ENCODE results near the gene MSH4.
"Not testable (repeated sequence)": the region's sequence is repeated elsewhere in the genome, so short reads cannot be mapped to it uniquely, and the experiment has no call there.

Gene MSH4

DNA sequence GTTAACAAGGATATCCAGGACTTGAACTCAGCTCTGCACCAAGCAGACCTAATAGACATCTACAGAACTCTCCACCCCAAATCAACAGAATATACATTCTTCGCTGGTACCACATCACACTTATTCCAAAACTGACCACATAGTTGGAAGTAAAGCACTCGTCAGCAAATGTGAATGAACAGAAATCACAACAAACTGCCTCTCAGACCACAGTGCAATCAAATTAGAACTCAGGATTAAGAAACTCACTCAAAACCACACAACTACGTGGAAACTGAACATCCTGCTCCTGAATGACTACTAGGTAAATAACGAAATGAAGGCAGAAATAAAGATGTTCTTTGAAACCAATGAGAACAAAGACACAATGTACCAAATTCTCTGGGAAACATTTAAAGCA lies 16.5 kb upstream of the MSH4 start:
- not testable (repeated sequence) for H3K36me3 ChIP-seq (ENCODE audit: control insufficient read depth in 2 of 2, insufficient read depth in 2 of 2, low read length in 2 of 2); H3K4me1 ChIP-seq (ENCODE audit: control insufficient read depth in 2 of 2, insufficient read depth in 2 of 2, low read length in 2 of 2); H3K9ac ChIP-seq (ENCODE audit: low read depth in 1 of 2, low read length in 2 of 2); H3K9me3 ChIP-seq (ENCODE audit: control insufficient read depth in 2 of 2, low read length in 2 of 2); H3K4me3 ChIP-seq (ENCODE audit: low read length in 2 of 2); H3K27ac ChIP-seq (ENCODE audit: low read depth in 2 of 2, low read length in 2 of 2); H3K27me3 ChIP-seq (ENCODE audit: control insufficient read depth in 2 of 2, insufficient read depth in 2 of 2, low read length in 2 of 2)

- H3K9me3 ChIP-seq (ENCODE audit: control insufficient read depth in 2 of 2, low read length in 2 of 2); H3K27ac ChIP-seq (ENCODE audit: low read depth in 2 of 2, low read length in 2 of 2); H3K9ac ChIP-seq (ENCODE audit: low read depth in 1 of 2, low read length in 2 of 2); H3K4me3 ChIP-seq (ENCODE audit: low read length in 2 of 2); H3K36me3 ChIP-seq (ENCODE audit: control insufficient read depth in 2 of 2, insufficient read depth in 2 of 2, low read length in 2 of 2); H3K27me3 ChIP-seq (ENCODE audit: control insufficient read depth in 2 of 2, insufficient read depth in 2 of 2, low read length in 2 of 2): not testable (repeated sequence)
- H3K4me1 ChIP-seq (ENCODE audit: control insufficient read depth in 2 of 2, insufficient read depth in 2 of 2, low read length in 2 of 2): peaks cover 13 to 22% of the 10 kb centered on the region in 2 donors
Measured at GRCh38 chr1:75783920-75784319, 12.8 kb upstream of the MSH4 start.

GRCh38 chr1:75785320-75785982 lies 11.2 kb upstream of the MSH4 start:
- Histone ChIP-seq H3K9ac (ENCODE audit: low read depth in 1 of 2, low read length in 2 of 2) (peak overlapping the region; percentile 81 to 98), H3K4me3 (ENCODE audit: low read length in 2 of 2) (peak overlapping the region; percentile 78 to 100), H3K9me3 (ENCODE audit: control insufficient read depth in 2 of 2, low read length in 2 of 2) (no peaks in the 10 kb centered on the region), H3K4me1 (ENCODE audit: control insufficient read depth in 2 of 2, insufficient read depth in 2 of 2, low read length in 2 of 2) (peaks cover 22 to 28% of the 10 kb centered on the region in 2 donors), H3K27ac (ENCODE audit: low read depth in 2 of 2, low read length in 2 of 2) (peak overlapping the region; percentile 84 to 89), H3K27me3 (ENCODE audit: control insufficient read depth in 2 of 2, insufficient read depth in 2 of 2, low read length in 2 of 2) (no peaks in the 10 kb centered on the region), H3K36me3 (ENCODE audit: control insufficient read depth in 2 of 2, insufficient read depth in 2 of 2, low read length in 2 of 2) (peaks cover 5 to 14% of the 10 kb centered on the region in 2 donors)

DNA sequence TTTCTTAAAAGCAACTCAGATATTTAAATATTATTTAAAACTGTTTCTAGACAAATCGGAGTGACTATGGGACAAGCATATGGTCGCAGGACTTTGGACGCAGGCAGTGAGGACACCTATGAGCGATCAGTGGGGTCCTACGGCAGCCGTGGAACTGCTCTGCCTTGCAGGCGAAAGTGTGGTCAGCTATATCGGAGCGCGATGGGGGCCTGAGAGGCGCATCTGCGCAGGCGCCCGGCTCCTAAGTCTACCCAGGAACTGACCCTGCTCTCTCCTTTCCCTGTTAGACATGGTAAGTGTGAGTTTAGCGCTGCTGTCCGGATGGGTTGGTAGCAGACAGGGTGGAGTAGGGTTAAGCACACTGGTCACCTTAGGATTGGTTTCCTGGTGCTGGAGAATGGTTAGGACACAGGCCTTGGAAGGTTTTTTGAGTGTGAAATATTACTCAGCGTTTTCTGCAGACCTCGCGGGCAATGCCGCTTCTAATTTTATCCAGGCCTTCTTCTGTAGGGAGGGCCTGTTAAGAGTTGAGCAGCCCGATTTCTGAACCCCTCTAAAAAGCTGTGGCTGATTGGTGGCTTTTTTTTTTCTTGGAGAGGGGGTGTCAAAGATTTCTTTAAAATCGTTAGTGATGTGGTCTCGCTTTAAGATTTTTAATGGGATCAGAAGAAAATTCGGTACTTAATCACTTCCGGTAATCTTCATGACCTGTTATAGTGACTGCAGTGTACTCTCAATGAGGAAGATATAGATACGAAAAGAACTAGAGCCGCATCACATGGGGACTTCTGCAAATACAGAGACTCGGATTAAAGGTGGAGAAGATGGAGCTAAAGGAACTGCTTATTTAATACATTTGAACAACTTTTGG lies 10.5 kb upstream of the MSH4 start, which contains the start of gene RABGGTB:
Gene RABGGTB, plus strand, starts transcription at position 274 of the 871 bp plus-strand sequence. Its CDS starts 16 bp downstream, at position 290.
- peaks cover 24 to 33% of the 10 kb centered on the region in 2 donors for H3K4me1 ChIP-seq (ENCODE audit: control insufficient read depth in 2 of 2, insufficient read depth in 2 of 2, low read length in 2 of 2)

DNA sequence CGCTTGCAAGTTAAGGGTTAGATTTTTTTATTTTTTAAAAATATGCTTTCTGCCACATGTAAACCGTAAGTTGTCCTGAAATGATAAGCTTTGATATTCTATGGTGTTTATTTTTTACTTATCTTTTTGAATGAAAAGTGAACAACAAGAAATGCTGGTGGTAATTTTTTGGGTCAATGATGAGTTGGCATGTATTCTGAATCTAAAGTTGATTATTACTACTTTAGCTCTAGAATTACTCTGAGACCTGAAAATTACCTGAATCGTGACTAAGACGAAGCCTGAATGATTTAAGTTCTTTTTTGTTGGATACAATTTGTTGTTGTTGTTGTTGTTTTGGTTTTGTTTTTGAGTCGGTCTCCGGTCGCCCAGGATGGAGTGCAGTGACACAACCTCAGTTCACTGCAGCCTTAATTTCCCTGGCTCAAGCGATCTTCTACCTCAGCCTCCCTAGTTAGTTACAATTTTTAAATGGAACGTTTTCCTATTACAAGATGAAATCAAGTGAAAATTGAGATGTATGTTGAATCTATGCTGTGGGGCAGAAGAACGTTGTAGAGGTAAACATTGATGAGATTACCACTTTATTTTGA lies 9.7 kb upstream of the MSH4 start:
- Histone ChIP-seq H3K4me1 (ENCODE audit: control insufficient read depth in 2 of 2, insufficient read depth in 2 of 2, low read length in 2 of 2) (peaks cover 29 to 33% of the 10 kb centered on the region in 2 donors), H3K9ac (ENCODE audit: low read depth in 1 of 2, low read length in 2 of 2) (peak overlapping the region; percentile 81 to 98), H3K27ac (ENCODE audit: low read depth in 2 of 2, low read length in 2 of 2) (no peak overlapping the region), H3K9me3 (ENCODE audit: control insufficient read depth in 2 of 2, low read length in 2 of 2) (no peaks in the 10 kb centered on the region), H3K4me3 (ENCODE audit: low read length in 2 of 2) (peak overlapping the region; percentile 78 to 100), H3K36me3 (ENCODE audit: control insufficient read depth in 2 of 2, insufficient read depth in 2 of 2, low read length in 2 of 2) (peaks cover 13 to 28% of the 10 kb centered on the region in 2 donors), H3K27me3 (ENCODE audit: control insufficient read depth in 2 of 2, insufficient read depth in 2 of 2, low read length in 2 of 2) (no peaks in the 10 kb centered on the region)

More for the DNA sequence above, 10.5 kb upstream of the MSH4 start, which contains the start of gene RABGGTB:
- peaks cover 7 to 21% of the 10 kb centered on the region in 2 donors for H3K36me3 ChIP-seq (ENCODE audit: control insufficient read depth in 2 of 2, insufficient read depth in 2 of 2, low read length in 2 of 2)
- peak within 1 kb of the TSS; percentile 78 to 100 for H3K4me3 ChIP-seq (ENCODE audit: low read length in 2 of 2)
- H3K27me3 ChIP-seq (ENCODE audit: control insufficient read depth in 2 of 2, insufficient read depth in 2 of 2, low read length in 2 of 2): no peaks in the 10 kb centered on the region
- peak within 1 kb of the TSS; percentile 84 to 89 for H3K27ac ChIP-seq (ENCODE audit: low read depth in 2 of 2, low read length in 2 of 2)
- no peaks in the 10 kb centered on the region for H3K9me3 ChIP-seq (ENCODE audit: control insufficient read depth in 2 of 2, low read length in 2 of 2)
- H3K9ac ChIP-seq (ENCODE audit: low read depth in 1 of 2, low read length in 2 of 2): peak within 1 kb of the TSS; percentile 81 to 98

DNA sequence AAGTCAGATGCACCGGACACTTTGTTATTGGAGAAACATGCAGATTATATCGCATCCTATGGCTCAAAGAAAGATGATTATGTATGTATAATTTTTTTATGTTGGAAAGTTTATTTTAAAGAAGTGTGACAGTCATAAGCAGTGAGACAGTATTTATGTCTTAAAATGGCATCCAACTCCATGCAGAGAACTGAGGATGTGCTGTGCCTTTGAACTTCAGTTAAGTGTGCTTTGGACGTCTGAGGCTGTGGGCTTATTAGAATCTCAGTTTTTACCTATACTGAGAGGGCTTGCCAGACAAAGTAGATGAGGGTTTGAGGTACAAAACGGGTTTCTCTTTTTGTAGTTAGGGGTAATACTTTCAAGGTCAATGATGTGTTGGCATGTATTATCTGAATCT lies 9.2 kb upstream of the MSH4 start:
- H3K27me3 ChIP-seq (ENCODE audit: control insufficient read depth in 2 of 2, insufficient read depth in 2 of 2, low read length in 2 of 2): no peaks in the 10 kb centered on the region
- H3K36me3 ChIP-seq (ENCODE audit: control insufficient read depth in 2 of 2, insufficient read depth in 2 of 2, low read length in 2 of 2): peaks cover 18 to 34% of the 10 kb centered on the region in 2 donors
- peak overlapping the region; percentile 81 to 98 for H3K9ac ChIP-seq (ENCODE audit: low read depth in 1 of 2, low read length in 2 of 2)
- H3K9me3 ChIP-seq (ENCODE audit: control insufficient read depth in 2 of 2, low read length in 2 of 2): no peaks in the 10 kb centered on the region
- H3K27ac ChIP-seq (ENCODE audit: low read depth in 2 of 2, low read length in 2 of 2): no peak overlapping the region
- H3K4me1 ChIP-seq (ENCODE audit: control insufficient read depth in 2 of 2, insufficient read depth in 2 of 2, low read length in 2 of 2): peaks cover 29 to 33% of the 10 kb centered on the region in 2 donors
- peak overlapping the region; percentile 78 to 100 for H3K4me3 ChIP-seq (ENCODE audit: low read length in 2 of 2)

DNA sequence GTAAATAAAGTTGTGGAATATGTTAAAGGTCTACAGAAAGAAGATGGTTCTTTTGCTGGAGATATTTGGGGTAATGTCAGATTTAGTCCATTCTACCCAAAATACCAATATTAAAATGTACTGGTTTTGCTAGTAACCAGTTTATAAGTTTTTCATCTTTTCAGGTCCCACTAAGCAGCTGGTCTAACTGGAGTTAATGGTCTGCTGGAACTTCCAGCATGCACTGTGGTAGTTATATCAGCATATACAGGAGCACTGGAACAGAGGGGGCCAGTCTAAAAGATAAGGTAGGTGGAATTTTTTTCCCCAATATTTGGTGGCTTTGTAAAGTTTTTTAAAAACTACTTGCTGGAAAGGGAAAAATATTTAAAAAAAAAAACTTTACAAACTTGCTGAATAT lies 6.7 kb upstream of the MSH4 start:
- H3K4me3 ChIP-seq (ENCODE audit: low read length in 2 of 2): no peak overlapping the region

DNA sequence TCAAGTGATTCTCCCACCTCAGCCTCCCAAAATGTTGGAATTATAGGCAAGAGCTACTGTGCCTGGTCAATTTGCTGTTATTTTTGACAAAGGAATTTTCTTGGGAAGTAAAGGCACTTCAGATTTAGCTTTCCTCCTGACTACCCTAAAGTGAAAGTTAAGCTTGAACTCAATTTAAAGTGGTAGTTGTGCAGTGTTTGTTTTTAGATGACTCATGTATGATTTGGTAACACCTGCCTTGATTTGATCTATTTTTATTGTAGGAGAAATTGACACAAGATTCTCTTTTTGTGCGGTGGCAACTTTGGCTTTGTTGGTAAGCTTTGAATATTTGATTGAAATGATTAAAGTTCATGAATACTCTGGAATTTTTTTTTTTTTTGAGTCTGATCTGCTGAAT lies 5.7 kb upstream of the MSH4 start:
- no peaks in the 10 kb centered on the region for H3K27me3 ChIP-seq (ENCODE audit: control insufficient read depth in 2 of 2, insufficient read depth in 2 of 2, low read length in 2 of 2)
- no peak overlapping the region for H3K27ac ChIP-seq (ENCODE audit: low read depth in 2 of 2, low read length in 2 of 2)
- H3K36me3 ChIP-seq (ENCODE audit: control insufficient read depth in 2 of 2, insufficient read depth in 2 of 2, low read length in 2 of 2): peaks cover 50 to 63% of the 10 kb centered on the region in 2 donors
- peak overlapping the region in 1 of 2 donors; percentile 32 for H3K4me3 ChIP-seq (ENCODE audit: low read length in 2 of 2)
- no peak overlapping the region for H3K9ac ChIP-seq (ENCODE audit: low read depth in 1 of 2, low read length in 2 of 2)
- H3K4me1 ChIP-seq (ENCODE audit: control insufficient read depth in 2 of 2, insufficient read depth in 2 of 2, low read length in 2 of 2): peaks cover 27 to 29% of the 10 kb centered on the region in 2 donors
- H3K9me3 ChIP-seq (ENCODE audit: control insufficient read depth in 2 of 2, low read length in 2 of 2): no peaks in the 10 kb centered on the region

More for the DNA sequence above, 6.7 kb upstream of the MSH4 start:
- peak overlapping the region in 1 of 2 donors; percentile 7 for H3K9ac ChIP-seq (ENCODE audit: low read depth in 1 of 2, low read length in 2 of 2)
- no peak overlapping the region for H3K27ac ChIP-seq (ENCODE audit: low read depth in 2 of 2, low read length in 2 of 2)
- peaks cover 40 to 53% of the 10 kb centered on the region in 2 donors for H3K36me3 ChIP-seq (ENCODE audit: control insufficient read depth in 2 of 2, insufficient read depth in 2 of 2, low read length in 2 of 2)
- no peaks in the 10 kb centered on the region for H3K27me3 ChIP-seq (ENCODE audit: control insufficient read depth in 2 of 2, insufficient read depth in 2 of 2, low read length in 2 of 2)
- peaks cover 29 to 33% of the 10 kb centered on the region in 2 donors for H3K4me1 ChIP-seq (ENCODE audit: control insufficient read depth in 2 of 2, insufficient read depth in 2 of 2, low read length in 2 of 2)
- no peaks in the 10 kb centered on the region for H3K9me3 ChIP-seq (ENCODE audit: control insufficient read depth in 2 of 2, low read length in 2 of 2)

DNA sequence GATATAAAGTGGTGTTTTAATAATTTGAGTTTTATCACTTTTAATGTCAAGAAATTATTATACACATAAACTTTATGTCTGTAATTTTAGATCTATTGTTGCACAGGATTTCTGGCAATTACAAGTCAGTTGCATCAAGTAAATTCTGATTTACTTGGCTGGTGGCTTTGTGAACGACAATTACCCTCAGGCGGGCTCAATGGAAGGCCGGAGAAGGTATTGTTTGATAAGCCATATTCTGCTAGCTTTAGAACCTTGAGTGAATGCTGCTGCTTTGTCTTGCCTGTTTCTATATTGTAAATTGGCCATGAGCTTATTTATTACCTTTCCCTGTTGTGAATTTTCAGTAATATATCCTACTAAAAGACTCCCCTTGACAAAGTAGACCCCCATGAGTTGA lies 4.6 kb upstream of the MSH4 start:
- Histone ChIP-seq H3K4me1 (ENCODE audit: control insufficient read depth in 2 of 2, insufficient read depth in 2 of 2, low read length in 2 of 2) (peaks cover 25 to 29% of the 10 kb centered on the region in 2 donors), H3K9ac (ENCODE audit: low read depth in 1 of 2, low read length in 2 of 2) (no peak overlapping the region), H3K27me3 (ENCODE audit: control insufficient read depth in 2 of 2, insufficient read depth in 2 of 2, low read length in 2 of 2) (no peaks in the 10 kb centered on the region)

More for the DNA sequence above, 4.6 kb upstream of the MSH4 start:
- peaks cover 59 to 70% of the 10 kb centered on the region in 2 donors for H3K36me3 ChIP-seq (ENCODE audit: control insufficient read depth in 2 of 2, insufficient read depth in 2 of 2, low read length in 2 of 2)
- H3K9me3 ChIP-seq (ENCODE audit: control insufficient read depth in 2 of 2, low read length in 2 of 2): no peaks in the 10 kb centered on the region
- no peak overlapping the region for H3K27ac ChIP-seq (ENCODE audit: low read depth in 2 of 2, low read length in 2 of 2)
- no peak overlapping the region for H3K4me3 ChIP-seq (ENCODE audit: low read length in 2 of 2)

Data from mucosa of rectum (tissue), 2 donors.